GM18907 (cell line): ENCODE measurements around the gene SGSM2.
"Not testable (repeated sequence)": the region's sequence is repeated elsewhere in the genome, so short reads cannot be mapped to it uniquely, and the experiment has no call there.

Experiments used
- ATAC-seq: cut with Tn5 transposase; IDR thresholded peaks from one replicate; pipeline ENCODE4 v1.9.1; 2021; ENCODE audit warnings: mild to moderate bottlenecking, moderate library complexity; ENCODE audit not compliant: unreplicated experiment

Gene SGSM2

GRCh38 chr17:2336852-2337543, at the start of gene SGSM2:
Gene SGSM2, plus strand, starts transcription at chr17:2337501. Its CDS starts 188 bp downstream, at chr17:2337689.
- ATAC-seq = no peak

GRCh38 chr17:2289878-2290478, 47.3 kb upstream of the SGSM2 start:
- no peak for ATAC-seq

- ATAC-seq = no peak
These were observed 45.2 kb upstream of the SGSM2 start for GRCh38 chr17:2292100-2292499.

- no peak for ATAC-seq
These were observed 41.7 kb upstream of the SGSM2 start for GRCh38 chr17:2295575-2295974.

GRCh38 chr17:2297023-2297422, 40.3 kb upstream of the SGSM2 start:
- no peak for ATAC-seq

GRCh38 chr17:2299136-2299535, 38.2 kb upstream of the SGSM2 start:
- ATAC-seq = no peak

- no peak for ATAC-seq
These were observed 37.5 kb upstream of the SGSM2 start for GRCh38 chr17:2299756-2300155.

- ATAC-seq = no peak
These were observed 34.5 kb upstream of the SGSM2 start for GRCh38 chr17:2302778-2303203.

GRCh38 chr17:2303204-2304188, 33.8 kb upstream of the SGSM2 start, which contains the start of the genes SMG6 and SRR:
Gene SMG6, minus strand, starts transcription at chr17:2303785. Its CDS starts 65 bp downstream, at chr17:2303720.
Gene SRR, plus strand, starts transcription at chr17:2303950. Its CDS starts 11,611 bp downstream, at chr17:2315561.
- peak; percentile 75 for ATAC-seq

GRCh38 chr17:2304931-2305330, 32.4 kb upstream of the SGSM2 start:
- no peak for ATAC-seq

- no peak for ATAC-seq
These were observed 27.8 kb upstream of the SGSM2 start for GRCh38 chr17:2309338-2310154.

- ATAC-seq = no peak
These were observed 24.6 kb upstream of the SGSM2 start for GRCh38 chr17:2312736-2313135.

GRCh38 chr17:2316916-2317205, 20.4 kb upstream of the SGSM2 start:
- ATAC-seq = not testable (repeated sequence)

GRCh38 chr17:2317796-2318195, 19.5 kb upstream of the SGSM2 start:
- no peak for ATAC-seq

- no peak for ATAC-seq
These were observed 18.2 kb upstream of the SGSM2 start for GRCh38 chr17:2319051-2319450.

- no peak for ATAC-seq
These were observed 15.9 kb upstream of the SGSM2 start for GRCh38 chr17:2321399-2321798.

GRCh38 chr17:2323629-2324314, 13.5 kb upstream of the SGSM2 start:
- ATAC-seq = no peak

- no peak for ATAC-seq
These were observed 6.0 kb upstream of the SGSM2 start for GRCh38 chr17:2331303-2331702.

GRCh38 chr17:2335726-2336214, 1.5 kb upstream of the SGSM2 start:
- no peak for ATAC-seq
